Measurements from ENCODE around the gene CYBC1.
A peak's percentile ranks its signal among the peaks of the same experiment; 100 is the strongest.

- TF ChIP-seq GABPA (IDR thresholded peaks at IDR 0.05; ENCODE audit: borderline replicate concordance, insufficient read depth, low read length), result no peak
- TF ChIP-seq POLR2A (IDR thresholded peaks at IDR 0.05; ENCODE audit: control extremely low read depth in 1 of 2, low read depth in 2 of 2, low read length in 2 of 2), result peak in 1 of 2 experiments; percentile 92; a peak in 2 of 3 replicates
- no peak for TF ChIP-seq CTCF (IDR thresholded peaks at IDR 0.05; ENCODE audit: control extremely low read depth in 1 of 3, insufficient read depth in 1 of 3, low read depth in 1 of 3, low read length in 3 of 3)
Measured at GRCh38 chr17:82418001-82418986, 32.3 kb downstream of the CYBC1 start, which contains the start of the genes HEXD and OGFOD3.

Data from H1 (cell line).